ENCODE data around the gene DYNC2H1. TPM values are rescaled to one million over a fixed set of nuclear protein-coding genes. Genes with fewer than 3 reads are reported as not detected.

DYNC2H1 gene
- total and polyA plus RNA-seq, 12 donors: 11.0 to 30.6 (median 18.9) TPM

DNA sequence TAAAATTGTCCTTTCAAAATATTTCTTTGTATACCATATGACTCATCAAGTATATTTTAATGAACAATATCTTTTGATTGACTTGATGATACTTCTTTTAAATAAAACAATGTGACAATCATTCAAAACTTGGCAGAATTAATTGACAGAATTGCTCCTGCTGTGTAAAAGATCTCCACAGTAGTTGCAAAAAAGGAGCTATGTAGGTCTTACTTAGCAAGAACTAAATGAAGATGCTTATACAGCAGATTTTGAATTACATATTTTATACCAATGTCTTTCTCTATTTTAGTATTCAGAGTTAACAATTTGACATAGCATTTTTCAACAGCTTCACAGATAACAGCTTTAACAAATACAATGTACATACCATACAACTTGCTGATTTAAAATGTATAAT is 144.9 kb downstream of the DYNC2H1 start:
- Histone ChIP-seq H3K27ac (no peak overlapping the region), H3K4me3 (no peak overlapping the region), H3K36me3 (replicated peaks in 1 of 2) (no peaks in the 10 kb centered on the region), H3K27me3 (no peaks in the 10 kb centered on the region), H3K4me1 (replicated peaks in 1 of 2) (no peaks in the 10 kb centered on the region), H3K9me3 (replicated peaks in 1 of 3) (no peaks in the 10 kb centered on the region)
- intact Hi-C loops (cut with DNase I): no loop called here
- no peak for DNase-seq
- TF ChIP-seq, protein P1, sequence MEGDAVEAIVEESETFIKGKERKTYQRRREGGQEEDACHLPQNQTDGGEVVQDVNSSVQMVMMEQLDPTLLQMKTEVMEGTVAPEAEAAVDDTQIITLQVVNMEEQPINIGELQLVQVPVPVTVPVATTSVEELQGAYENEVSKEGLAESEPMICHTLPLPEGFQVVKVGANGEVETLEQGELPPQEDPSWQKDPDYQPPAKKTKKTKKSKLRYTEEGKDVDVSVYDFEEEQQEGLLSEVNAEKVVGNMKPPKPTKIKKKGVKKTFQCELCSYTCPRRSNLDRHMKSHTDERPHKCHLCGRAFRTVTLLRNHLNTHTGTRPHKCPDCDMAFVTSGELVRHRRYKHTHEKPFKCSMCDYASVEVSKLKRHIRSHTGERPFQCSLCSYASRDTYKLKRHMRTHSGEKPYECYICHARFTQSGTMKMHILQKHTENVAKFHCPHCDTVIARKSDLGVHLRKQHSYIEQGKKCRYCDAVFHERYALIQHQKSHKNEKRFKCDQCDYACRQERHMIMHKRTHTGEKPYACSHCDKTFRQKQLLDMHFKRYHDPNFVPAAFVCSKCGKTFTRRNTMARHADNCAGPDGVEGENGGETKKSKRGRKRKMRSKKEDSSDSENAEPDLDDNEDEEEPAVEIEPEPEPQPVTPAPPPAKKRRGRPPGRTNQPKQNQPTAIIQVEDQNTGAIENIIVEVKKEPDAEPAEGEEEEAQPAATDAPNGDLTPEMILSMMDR (IDR thresholded peaks at IDR 0.05): no peak
- no peak for TF ChIP-seq POLR2A (IDR thresholded peaks at IDR 0.05)

DNA sequence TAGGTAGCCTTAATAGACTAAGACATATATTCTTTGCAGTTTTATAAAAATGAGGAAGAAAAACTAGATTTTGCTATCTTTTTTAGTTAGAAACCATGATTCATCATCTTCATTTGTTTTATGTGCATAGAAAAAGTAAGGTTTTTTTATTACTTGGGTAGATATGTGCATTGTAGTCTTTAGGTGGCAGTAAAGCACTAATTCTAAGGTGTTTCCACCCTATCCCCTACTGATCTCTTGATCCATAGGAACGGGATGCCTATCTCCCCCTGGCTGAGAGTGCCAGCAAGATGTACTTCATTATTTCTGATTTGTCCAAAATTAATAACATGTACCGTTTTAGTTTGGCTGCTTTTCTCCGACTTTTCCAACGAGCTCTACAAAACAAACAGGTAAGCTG is 148.1 kb downstream of the DYNC2H1 start:
- TF ChIP-seq, protein P1 (IDR thresholded peaks at IDR 0.05): peak in 4 of 6 experiments; percentile 5 to 34 (median 21)
- TF ChIP-seq POLR2A (IDR thresholded peaks at IDR 0.05): no peak
- Histone ChIP-seq H3K4me3 (no peak overlapping the region), H3K4me1 (replicated peaks in 1 of 2) (no peaks in the 10 kb centered on the region), H3K27ac (no peak overlapping the region), H3K36me3 (replicated peaks in 1 of 2) (no peaks in the 10 kb centered on the region), H3K9me3 (replicated peaks in 1 of 3) (no peaks in the 10 kb centered on the region), H3K27me3 (no peaks in the 10 kb centered on the region)
- WGBS, 4 donors: 67 to 74% (median 72%) methylated on average over 4 of the region's 4 CpGs
- DNase-seq: no peak
- intact Hi-C loops (cut with DNase I): no loop called here

DNA sequence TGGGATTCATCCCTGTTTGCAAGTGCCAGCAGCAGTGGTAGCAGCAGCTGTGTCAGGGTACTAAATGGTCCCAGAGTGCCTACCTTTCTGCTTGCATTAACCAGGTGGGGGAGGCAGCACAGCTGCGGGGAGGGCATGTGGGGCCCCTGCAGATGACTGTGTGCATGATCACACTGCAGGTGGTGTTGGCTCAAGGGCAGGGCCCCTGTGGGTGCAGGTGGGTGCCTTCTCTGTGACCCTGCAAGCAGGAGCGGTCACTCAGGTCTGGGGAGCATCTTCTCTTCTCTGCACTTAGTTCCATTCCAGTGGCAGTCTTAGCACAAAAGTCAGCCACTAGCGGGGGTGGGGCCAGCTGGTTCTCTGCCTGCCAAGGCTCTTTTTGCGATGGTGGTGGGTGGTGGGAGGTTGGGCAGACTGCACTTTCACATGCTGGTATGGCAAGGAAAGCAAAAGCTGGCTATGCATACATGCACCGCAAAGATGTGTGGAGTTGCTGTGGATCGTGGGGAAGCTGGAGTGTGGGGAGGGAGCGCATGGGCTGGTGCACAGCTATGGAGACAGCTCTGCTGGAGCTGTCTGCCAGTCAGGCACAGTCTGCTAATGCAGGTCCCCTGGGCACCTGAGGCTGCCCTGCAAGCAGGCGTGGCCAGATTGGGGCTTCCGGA is 157.1 kb downstream of the DYNC2H1 start:
- no peak overlapping the region for H3K27ac ChIP-seq
- intact Hi-C loops (cut with DNase I): no loop called here
- no peak for DNase-seq
- no peaks in the 10 kb centered on the region for H3K36me3 ChIP-seq (replicated peaks in 1 of 2)
- TF ChIP-seq, protein P1 (IDR thresholded peaks at IDR 0.05): no peak
- TF ChIP-seq POLR2A (IDR thresholded peaks at IDR 0.05): no peak
- H3K4me1 ChIP-seq (replicated peaks in 1 of 2): no peaks in the 10 kb centered on the region
- H3K27me3 ChIP-seq: no peaks in the 10 kb centered on the region
- H3K4me3 ChIP-seq: no peak overlapping the region
- H3K9me3 ChIP-seq (replicated peaks in 1 of 3): no peaks in the 10 kb centered on the region
- WGBS, 4 donors: 94 to 100% (median 96%) methylated on average over 3 to 9 of the region's 9 CpGs

DNA sequence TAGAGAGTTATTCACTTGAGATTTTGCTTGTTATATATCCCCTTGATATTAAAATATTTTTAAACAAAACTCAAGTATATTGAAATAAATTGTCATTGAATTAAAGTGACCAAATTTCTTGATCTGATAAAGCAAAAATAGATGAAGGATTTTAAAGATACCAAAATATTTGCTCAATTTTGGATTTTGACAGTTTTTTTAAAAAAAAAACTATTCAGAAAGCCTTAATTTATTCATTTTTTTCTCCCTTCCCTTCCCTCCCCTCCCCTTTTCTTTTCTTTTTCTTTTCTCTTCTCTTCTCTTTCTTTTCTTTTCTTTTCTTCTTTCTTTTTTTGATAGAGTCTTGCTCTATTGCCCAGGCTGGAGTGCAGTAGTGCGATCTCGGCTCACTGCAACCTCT is 163.7 kb downstream of the DYNC2H1 start:
- TF ChIP-seq, protein P1 (IDR thresholded peaks at IDR 0.05): no peak
- no peak for TF ChIP-seq POLR2A (IDR thresholded peaks at IDR 0.05)
- 97 to 100% (median 99%) methylated on average over 2 of the region's 2 CpGs for WGBS, 4 donors

More for the DNA sequence above, 163.7 kb downstream of the DYNC2H1 start:
- intact Hi-C loops (cut with DNase I): no loop called here
- H3K27me3 ChIP-seq: no peaks in the 10 kb centered on the region
- no peak for DNase-seq
- no peaks in the 10 kb centered on the region for H3K4me1 ChIP-seq (replicated peaks in 1 of 2)
- no peaks in the 10 kb centered on the region for H3K36me3 ChIP-seq (replicated peaks in 1 of 2)
- no peak overlapping the region for H3K4me3 ChIP-seq
- H3K27ac ChIP-seq: no peak overlapping the region
- no peaks in the 10 kb centered on the region for H3K9me3 ChIP-seq (replicated peaks in 1 of 3)

Measured in adrenal gland (tissue), 12 donors.